Stimulated activated CD8-positive, alpha-beta memory T cell treated with anti-CD3 and anti-CD28 coated beads, Interleukin-15, amount 100 ng/mL, for 4 hours (primary cell): ENCODE results near the gene BCR.

ENCODE experiments used
- DNase-seq, 2 donors: peaks; one replicate each; pipeline ENCODE4 v3.0.0-alpha.2; 2020; ENCODE audit warnings: low read depth in 2 of 2

BCR gene

DNA sequence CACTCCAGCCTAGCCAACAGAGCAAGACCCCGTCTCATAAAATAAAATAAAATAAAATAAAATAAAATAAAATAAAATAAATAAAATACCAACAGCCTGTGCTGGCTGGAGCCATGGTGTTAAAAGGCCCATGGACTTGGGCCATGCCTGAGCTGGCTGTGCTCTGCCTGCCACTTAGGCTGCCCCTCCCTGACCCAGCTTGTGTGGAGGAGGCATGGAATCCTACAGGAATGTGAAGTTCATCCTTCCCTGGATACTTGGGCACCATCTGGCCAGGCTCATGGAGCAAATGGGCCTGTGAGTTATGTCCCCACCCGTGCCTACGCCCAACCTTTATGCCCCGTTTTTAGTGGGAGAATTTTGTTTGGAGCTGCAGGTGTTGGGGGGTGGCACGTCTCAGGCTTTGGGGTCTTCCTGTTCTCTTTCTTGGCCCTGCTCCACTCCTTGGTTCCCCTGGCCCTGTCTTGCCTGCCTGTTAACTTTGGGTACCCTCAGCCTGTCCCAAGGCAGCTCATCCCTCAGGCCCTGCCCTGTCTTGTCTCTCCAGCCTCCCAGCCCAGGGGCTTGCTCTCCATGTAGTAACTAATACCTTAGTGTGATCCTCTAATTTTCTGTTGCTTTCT, 51.3 kb downstream of the BCR start:
- no peak for DNase-seq

DNA sequence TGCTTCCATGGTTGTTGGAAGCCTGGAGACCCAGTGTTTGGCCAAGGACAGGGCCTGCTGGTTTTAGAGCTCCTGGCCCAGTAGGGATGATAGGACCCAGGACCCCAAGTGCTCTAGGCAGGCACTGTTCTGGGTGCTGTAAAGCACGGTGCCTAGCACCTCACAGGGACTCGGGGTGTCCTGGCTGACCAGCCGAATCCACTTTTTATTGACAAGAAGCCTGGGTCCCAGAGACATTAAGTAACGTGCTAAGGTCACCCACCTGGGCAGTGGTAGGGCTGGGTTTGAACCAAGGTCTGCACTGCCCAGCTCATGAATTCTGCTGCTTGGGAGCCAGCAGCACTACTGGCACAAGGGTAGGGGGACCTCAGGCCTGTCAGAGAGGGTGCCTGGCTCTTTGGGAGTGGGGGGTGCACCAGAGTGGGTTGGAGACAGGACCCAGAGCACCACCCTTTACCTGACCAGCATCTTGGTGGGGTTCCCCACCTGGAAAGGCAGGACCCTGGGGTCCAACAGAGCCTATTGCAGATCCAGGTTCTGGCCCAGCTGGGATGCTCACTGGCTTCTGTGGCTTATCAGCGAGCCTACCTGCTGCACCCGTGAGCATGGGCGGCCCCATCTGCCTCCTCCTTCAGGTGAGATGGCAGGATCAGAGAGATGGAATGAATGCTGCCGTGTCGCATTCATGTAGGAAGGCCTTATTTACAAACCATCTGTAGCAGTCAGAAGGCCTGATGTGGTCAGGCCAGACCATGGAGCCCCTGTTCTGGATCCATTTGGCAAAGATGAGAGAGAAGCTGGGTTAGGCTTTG, 52.0 kb downstream of the BCR start:
- no peak for DNase-seq

GRCh38 chr22:23233084-23233531, 52.8 kb downstream of the BCR start:
- DNase-seq = no peak

DNA sequence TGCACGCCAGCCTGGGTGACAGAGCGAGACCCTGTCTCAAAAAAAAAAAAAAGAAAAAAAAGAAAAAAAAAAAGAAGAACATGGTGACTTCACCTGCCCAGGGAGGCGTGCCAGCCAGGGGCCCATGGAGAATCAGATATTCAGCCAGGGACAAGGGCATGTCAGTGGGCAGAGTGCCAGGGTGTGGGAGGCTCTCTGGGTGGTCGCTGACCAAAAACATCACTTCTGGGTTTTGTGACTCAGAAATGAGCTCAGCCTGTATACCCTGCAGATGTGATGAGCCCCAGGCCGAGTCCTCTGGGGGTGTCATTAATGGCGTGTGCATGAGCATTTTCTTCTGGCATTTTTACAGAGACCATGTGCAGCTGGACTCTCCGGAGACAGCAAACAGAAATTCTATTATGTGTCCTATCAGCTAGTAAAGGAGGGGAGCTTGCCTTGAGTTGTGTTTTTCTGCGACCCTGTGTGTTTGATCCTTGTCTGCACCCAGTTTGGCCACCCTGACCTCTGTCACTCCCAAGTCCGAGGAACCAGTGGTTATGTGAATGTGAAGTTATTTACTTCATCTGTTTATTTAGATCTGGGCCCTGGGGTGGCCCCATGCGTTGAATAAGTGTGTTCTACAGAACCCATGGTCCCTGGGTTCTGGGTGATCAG, 53.6 kb downstream of the BCR start:
- DNase-seq = no peak

DNA sequence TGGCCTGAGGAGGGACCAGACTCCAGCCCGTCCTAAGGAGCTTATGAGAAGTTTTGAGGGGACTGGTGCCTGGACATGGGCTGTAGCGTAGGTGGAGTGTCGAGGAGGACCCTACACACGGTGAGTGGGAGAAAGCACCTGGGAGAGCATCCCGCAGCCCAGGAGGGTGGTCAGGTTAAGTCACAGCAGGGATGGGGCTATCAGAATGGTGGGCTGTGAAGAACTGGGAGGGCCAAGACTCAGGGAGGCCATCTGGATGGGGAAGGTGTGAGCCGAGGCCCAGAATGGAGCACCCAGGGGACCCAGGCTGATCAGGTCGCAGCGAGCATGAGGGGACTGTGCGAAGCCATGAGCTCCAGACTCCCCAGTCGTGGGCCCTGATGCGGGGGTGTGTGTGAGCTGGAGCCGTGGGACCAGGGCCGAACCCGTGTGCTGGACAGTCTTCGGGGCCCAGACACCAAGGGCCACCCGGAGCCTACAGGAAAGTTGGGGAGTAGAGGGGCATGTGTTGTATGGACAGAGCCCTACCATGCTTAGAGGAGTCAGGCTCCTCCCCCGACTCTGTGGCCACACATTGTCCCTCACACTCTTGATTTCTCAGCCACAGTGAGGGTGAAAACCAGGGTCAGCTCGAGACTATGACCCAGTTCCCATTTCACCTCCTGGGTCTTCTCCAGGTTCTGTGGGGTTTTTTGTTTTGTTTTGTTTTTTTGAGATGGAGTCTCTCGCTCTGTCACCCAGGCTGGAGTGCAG, 54.3 kb downstream of the BCR start:
- DNase-seq = no peak

GRCh38 chr22:23235425-23235824, 55.1 kb downstream of the BCR start:
- no peak for DNase-seq

DNA sequence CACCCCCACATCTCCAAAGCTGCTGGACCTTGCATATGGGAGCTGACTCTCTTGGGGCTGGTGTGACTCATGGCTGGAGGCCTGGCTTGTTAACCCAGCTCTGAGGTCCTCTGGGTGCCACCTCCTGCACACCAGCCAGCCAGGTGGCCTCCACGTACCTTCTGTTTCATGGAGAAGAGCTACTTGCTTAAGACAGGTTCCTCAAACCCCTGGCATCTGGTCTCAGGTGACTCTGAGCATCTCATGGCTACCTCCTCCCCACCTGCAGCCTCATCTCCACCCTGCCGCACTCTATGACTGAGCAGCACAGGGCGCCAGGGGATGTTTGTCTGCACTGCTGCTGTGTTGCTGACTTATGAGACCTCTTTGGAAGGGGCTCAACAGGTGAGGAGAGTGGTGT, 55.7 kb downstream of the BCR start:
- DNase-seq = no peak

GRCh38 chr22:23236440-23237184, 56.3 kb downstream of the BCR start:
- no peak for DNase-seq

DNA sequence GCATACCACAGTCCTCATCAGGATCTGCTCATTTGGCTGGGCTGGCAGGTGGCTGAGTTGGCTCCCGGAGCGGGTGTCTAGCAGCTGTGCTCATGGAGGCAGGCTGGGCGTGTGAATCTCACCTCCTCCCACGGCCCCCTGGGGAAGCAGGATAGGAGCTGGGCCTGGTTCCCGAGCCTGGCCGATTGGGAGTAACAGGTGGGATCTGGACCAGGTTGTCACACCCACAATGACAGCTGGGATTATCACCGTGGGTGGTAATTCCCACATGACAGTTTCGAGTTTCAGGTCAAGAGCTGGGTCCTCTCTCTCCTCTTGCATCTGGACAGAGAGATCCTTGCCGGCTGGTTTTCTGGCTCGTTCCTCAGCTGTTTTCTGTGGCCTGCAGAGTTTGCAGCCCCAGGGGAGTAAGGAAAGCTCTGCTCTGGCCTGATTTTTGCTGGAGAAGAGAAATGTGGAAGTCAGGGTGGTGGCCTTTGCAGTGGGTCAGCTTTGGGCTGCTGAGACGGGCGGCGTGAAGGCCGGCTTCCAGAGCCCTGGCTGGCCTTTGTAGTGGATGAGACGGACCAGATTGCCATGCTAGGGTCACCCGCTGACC, 57.0 kb downstream of the BCR start:
- no peak for DNase-seq

GRCh38 chr22:23237841-23238240, 57.5 kb downstream of the BCR start:
- no peak for DNase-seq

DNA sequence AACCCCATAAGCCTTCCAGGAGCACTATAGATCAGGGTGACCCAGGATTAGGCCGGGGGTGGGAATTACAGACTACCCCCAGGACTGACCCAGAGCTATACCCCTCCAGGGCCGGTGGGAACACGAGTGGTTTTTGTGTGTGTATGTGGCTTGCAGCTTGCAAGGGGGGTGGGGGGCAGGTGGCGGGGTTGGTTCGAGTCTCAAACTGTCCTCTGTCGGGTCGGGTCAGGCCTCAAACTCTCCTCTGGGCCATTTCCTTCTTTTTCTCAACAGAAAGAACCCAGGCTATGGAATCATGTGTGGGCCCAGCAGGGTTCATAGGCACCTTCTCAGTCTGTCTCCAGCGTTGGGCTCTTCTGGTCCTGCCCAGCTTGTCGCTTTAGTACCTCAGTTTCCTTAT, 58.4 kb downstream of the BCR start:
- DNase-seq = no peak

- no peak for DNase-seq
These were observed 59.1 kb downstream of the BCR start for GRCh38 chr22:23239429-23239828.

DNA sequence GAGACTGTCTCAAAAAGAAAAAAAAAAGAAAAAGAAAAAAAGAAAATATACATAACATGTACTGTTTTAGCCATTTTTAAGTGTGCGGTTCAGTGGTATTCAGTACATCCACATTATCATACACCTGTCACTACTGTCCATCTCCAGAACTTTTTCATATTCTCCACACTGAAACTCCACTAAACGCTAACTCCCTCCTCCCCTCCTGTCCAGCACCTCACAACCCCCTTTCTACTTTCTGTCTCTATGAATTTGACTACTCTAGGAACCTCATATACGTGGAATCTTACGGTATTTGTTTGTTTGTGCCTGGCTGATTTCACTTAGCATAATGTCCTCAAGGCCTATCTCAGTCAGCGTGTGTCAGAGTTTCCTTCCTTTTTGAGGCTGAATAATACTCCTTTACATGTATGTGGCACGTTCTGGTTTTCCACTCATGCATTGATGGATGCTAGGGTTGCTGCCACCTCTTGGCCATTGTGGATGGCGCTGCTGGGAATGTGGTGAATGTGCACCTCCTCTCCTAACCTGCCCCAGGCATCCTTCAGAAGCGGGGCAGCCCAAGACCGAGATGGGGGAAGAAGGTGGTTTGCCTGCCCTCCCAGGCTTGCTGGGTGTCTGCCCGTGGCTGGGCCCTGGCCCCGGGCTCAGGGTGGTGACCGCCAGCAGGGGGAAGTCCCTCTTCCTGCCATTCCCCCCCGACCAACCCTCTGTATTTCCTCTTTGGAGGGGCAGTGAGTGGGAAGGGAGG, 60.5 kb downstream of the BCR start:
- DNase-seq = no peak

- DNase-seq = no peak
These were observed 61.5 kb downstream of the BCR start for GRCh38 chr22:23241562-23242472.

GRCh38 chr22:23242473-23243001, 62.2 kb downstream of the BCR start:
- DNase-seq = no peak

DNA sequence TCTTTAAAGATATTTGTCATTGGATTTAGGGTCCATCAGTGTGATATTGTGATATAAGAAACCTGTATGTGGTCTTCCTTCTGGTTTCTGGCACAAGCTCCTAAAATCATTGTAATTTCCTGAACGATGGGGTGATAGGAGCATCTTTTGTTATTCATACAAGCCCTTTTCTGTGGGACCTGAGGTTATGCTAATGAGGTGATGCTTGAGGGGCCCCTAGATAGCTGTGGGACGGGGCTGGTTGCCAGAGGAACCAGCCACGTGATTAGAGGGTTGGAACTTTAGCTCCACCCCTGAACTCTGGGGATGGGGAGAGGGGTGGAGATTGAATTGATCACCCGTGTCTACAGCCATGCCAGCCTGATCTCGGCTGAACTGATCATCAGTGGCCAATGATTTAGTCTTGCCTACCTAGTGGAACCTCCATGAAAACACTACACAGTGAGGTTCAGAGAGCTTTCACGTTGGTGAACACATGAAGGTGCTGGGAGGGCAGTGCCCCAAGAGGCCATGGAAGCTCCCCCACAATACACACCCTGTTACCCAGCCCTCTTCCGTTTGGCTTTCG, 62.8 kb downstream of the BCR start:
- DNase-seq = peak; percentile 38 to 59

DNA sequence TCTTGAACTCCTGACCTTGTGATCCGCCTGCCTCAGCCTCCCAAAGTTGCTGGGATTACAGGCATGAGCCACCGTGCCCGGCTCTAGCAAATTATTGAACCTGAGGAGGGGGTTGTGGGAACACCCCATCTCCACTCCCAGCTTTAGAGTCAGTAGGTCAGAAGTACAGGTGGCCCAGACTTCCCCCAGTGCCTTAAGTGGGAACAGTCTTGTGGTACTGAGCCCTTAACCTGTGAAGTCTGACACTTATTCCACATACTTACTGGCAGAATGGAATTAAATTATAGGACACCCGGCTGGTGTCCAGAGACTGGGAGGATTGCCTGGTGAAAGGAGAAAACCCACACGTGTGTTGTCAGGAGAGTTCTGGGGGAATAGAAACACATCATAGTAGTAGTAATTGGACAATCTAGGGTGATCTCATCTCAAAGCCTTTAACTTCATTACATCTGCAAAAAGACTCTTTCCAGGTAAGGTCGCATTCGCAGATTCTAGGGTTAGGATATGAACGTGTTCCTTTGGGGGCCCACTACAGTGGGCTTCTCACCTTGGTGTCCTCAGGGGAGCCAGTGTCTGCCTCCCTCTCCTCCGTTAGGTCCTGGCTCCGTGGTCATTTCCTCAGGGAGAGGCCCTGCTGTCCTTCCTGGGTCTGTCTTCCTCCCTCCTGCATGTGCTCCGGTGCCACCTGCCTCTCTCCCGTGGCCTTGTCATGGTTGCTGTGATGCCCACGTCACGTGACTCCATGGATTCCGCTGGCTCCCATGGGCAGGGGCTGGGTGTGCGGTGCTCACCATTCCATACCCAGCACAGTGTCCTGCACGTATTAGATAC, 63.8 kb downstream of the BCR start:
- DNase-seq = no peak

GRCh38 chr22:23244690-23245044, 64.4 kb downstream of the BCR start:
- no peak for DNase-seq
